ENCODE measurements around the gene ARHGEF28.

DNA sequence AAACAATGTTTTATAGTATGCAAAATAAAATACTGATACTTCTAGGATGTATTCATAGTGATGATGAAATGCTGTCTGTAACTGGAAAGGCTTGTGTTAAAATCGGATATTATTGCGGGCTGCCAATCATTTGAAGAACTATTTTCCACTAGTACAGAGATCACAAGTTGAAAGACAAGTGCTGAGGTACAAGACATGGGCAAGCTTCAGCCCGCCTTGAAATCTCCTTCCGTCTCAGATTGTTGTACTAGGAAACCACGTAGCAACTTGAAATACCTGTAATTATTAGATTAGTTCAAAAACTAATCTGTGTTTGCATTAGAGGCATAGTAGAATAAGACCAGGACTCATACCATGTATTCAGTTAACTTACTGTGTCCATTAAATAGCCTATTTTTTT is 218.2 kb downstream of the ARHGEF28 start:
- TF ChIP-seq, protein P1, sequence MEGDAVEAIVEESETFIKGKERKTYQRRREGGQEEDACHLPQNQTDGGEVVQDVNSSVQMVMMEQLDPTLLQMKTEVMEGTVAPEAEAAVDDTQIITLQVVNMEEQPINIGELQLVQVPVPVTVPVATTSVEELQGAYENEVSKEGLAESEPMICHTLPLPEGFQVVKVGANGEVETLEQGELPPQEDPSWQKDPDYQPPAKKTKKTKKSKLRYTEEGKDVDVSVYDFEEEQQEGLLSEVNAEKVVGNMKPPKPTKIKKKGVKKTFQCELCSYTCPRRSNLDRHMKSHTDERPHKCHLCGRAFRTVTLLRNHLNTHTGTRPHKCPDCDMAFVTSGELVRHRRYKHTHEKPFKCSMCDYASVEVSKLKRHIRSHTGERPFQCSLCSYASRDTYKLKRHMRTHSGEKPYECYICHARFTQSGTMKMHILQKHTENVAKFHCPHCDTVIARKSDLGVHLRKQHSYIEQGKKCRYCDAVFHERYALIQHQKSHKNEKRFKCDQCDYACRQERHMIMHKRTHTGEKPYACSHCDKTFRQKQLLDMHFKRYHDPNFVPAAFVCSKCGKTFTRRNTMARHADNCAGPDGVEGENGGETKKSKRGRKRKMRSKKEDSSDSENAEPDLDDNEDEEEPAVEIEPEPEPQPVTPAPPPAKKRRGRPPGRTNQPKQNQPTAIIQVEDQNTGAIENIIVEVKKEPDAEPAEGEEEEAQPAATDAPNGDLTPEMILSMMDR (IDR thresholded peaks at IDR 0.05; ENCODE audit: insufficient read depth, low read depth, low read length), result no peak
- TF ChIP-seq EZH2 (IDR thresholded peaks at IDR 0.05; ENCODE audit: insufficient read depth, low read length), result no peak
